Measurements from ENCODE around the gene RGS1. TPM values are rescaled to one million over a fixed set of nuclear protein-coding genes. Genes with fewer than 3 reads are reported as not detected.
"Not testable (repeated sequence)": the region's sequence is repeated elsewhere in the genome, so short reads cannot be mapped to it uniquely, and the experiment has no call there.

RGS1 gene
- total and polyA plus RNA-seq, 2 of the 8 experiments (the other 6 are each of a cell fraction or from before 2014, with no cell fraction given): not detected

DNA sequence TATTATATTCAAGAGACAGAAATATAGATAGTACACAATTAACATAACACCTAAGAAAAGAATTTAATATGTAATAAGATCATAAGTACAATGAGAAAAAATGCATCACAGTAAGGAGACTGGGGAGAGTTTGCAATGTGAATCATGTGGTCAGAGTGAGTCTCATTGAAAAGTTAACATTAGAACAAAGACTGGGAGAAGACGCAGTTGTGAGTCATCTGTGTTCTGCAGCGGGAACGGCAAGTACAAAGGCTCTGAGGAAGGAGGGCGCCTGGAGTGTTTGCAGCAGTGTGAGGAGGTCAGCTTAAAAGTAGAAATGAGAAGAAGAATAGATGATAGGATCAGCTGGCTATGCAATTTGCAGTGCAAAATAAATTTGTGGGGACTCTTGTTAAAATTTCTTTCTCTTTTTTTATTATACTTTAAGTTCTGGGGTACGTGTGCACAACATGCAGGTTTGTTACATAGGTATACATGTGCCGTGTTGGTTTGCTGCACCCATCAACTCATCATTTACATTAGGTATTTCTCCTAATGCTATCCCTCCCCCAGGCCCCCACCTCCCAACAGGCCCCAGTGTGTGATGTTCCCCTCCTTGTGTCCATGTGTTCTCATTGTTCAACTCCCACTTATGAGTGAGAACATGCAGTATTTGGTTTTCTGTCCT, 44.4 kb upstream of the RGS1 start:
- H3K4me1 ChIP-seq (replicated peaks in 1 of 4; ENCODE audit: control insufficient read depth in 3 of 4, insufficient read depth in 4 of 4, low read length in 3 of 4); H2BK12ac ChIP-seq (ENCODE audit: low read depth, low read length); H4K5ac ChIP-seq (ENCODE audit: insufficient read length, low read depth, low read length); H4K8ac ChIP-seq (ENCODE audit: extremely low read depth, insufficient read depth, low read length); H3K23me2 ChIP-seq (ENCODE audit: low read depth, low read length); H3K4ac ChIP-seq (replicated peaks; ENCODE audit: insufficient read length, low read depth, low read length); FAIRE-seq; H2BK15ac ChIP-seq (ENCODE audit: low read length); H2BK5ac ChIP-seq (ENCODE audit: low read depth, low read length); H3K4me3 ChIP-seq (ENCODE audit: extremely low read depth in 1 of 4, insufficient read depth in 2 of 4, low read depth in 3 of 4, low read length in 4 of 4); H2BK20ac ChIP-seq (ENCODE audit: low read length); H3K9me3 ChIP-seq (ENCODE audit: insufficient read depth in 2 of 2, low read depth in 1 of 2, low read length in 1 of 2); H3K79me1 ChIP-seq (ENCODE audit: low read depth, low read length); H3K56ac ChIP-seq (replicated peaks; ENCODE audit: insufficient read length, low read depth, low read length); H3K18ac ChIP-seq (ENCODE audit: extremely low read depth, low read length); DNase-seq (ENCODE audit: low read depth in 1 of 2, low spot score in 2 of 2); H3K14ac ChIP-seq (ENCODE audit: insufficient read length); H3K27ac ChIP-seq (ENCODE audit: low read depth, low read length); H3K27me3 ChIP-seq (replicated peaks in 1 of 4; ENCODE audit: control insufficient read depth in 3 of 4, extremely low read depth in 1 of 4, insufficient read depth in 3 of 4, low read length in 3 of 4); H3K9ac ChIP-seq (replicated peaks in 1 of 4; ENCODE audit: extremely low read depth in 1 of 4, low read depth in 3 of 4, low read length in 3 of 4); H3K36me3 ChIP-seq (ENCODE audit: control insufficient read depth in 2 of 4, insufficient read depth in 4 of 4, low read length in 3 of 4); H3K79me2 ChIP-seq (ENCODE audit: control insufficient read depth in 1 of 2, insufficient read depth in 2 of 2, low read length in 2 of 2); H2BK120ac ChIP-seq (replicated peaks; ENCODE audit: low read depth, low read length); H3K4me2 ChIP-seq (ENCODE audit: insufficient read depth in 1 of 2, low read depth in 2 of 2, low read length in 2 of 2); H2AK5ac ChIP-seq (ENCODE audit: low read depth, low read length); H4K20me1 ChIP-seq (replicated peaks in 1 of 2; ENCODE audit: control insufficient read depth in 1 of 2, insufficient read depth in 2 of 2, low read length in 2 of 2); H3K23ac ChIP-seq (ENCODE audit: insufficient read length); CTCF ChIA-PET (ENCODE audit: partially characterized antibody); H4K91ac ChIP-seq (replicated peaks; ENCODE audit: insufficient read length, low read length); POLR2A ChIA-PET (ENCODE audit: partially characterized antibody); H2AFZ ChIP-seq (ENCODE audit: low read length): not testable (repeated sequence)
- WGBS, 2 experiments (ENCODE audit: extremely low coverage in 1 of 2, insufficient coverage in 1 of 2, insufficient read length in 1 of 2, insufficient replicate concordance in 2 of 2, low coverage in 1 of 2, low lambda C conversion rate in 2 of 2, missing lambda C conversion rate in 1 of 2): 78% methylated on average over 6 of the region's 6 CpGs; no CpG with 5 or more reads in 1 of the 2 experiments
- 0 out of 2 replicates have a peak, but pooled peaks have one; percentile 51 for TF ChIP-seq JUND (IDR thresholded peaks at IDR 0.05; ENCODE audit: low read length)
